ENCODE results near the gene NGFR.

GRCh38 chr17:49509588-49509917 is 14.5 kb downstream of the NGFR start:
- TF ChIP-seq, protein P1, sequence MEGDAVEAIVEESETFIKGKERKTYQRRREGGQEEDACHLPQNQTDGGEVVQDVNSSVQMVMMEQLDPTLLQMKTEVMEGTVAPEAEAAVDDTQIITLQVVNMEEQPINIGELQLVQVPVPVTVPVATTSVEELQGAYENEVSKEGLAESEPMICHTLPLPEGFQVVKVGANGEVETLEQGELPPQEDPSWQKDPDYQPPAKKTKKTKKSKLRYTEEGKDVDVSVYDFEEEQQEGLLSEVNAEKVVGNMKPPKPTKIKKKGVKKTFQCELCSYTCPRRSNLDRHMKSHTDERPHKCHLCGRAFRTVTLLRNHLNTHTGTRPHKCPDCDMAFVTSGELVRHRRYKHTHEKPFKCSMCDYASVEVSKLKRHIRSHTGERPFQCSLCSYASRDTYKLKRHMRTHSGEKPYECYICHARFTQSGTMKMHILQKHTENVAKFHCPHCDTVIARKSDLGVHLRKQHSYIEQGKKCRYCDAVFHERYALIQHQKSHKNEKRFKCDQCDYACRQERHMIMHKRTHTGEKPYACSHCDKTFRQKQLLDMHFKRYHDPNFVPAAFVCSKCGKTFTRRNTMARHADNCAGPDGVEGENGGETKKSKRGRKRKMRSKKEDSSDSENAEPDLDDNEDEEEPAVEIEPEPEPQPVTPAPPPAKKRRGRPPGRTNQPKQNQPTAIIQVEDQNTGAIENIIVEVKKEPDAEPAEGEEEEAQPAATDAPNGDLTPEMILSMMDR (IDR thresholded peaks at IDR 0.05): no peak
- no peak for TF ChIP-seq EZH2 (IDR thresholded peaks at IDR 0.05; ENCODE audit: borderline replicate concordance, insufficient read depth, low read depth, low read length, poor library complexity, severe bottlenecking)
